GM12878 (cell line): ENCODE measurements around the gene DYNC1LI1. TPM values are rescaled to one million over a fixed set of nuclear protein-coding genes. Genes with fewer than 3 reads are reported as not detected.
A peak's percentile ranks its signal among the peaks of the same experiment; 100 is the strongest.

Source experiments
- ATAC-seq: fragments of 200-7000 bp; cut with Tn5 transposase; 3 replicates; pipeline ENCODE4 v1.9.1; 2020; ENCODE audit warnings: mild to moderate bottlenecking, moderate library complexity
- BruUV-seq: library from RNA; stranded (reverse); fragments of 400-500 nt; replicated peaks from 2 replicates; lab custom pipeline; 2021; lab: Mats Ljungman, UMichigan
- CTCF ChIA-PET: fragments of 300-600 bp; sonication (Branson Sonifier 250); formaldehyde crosslinking; extraction: SDS; loops from one replicate; lab custom pipeline; 2021; ENCODE audit warnings: inconsistent platforms; lab: Yijun Ruan, JAX
- POLR2A ChIA-PET: fragments of 350-600 bp; formaldehyde crosslinking; extraction: SDS; loops from one replicate; lab custom pipeline; 2021; ENCODE audit warnings: inconsistent platforms; lab: Charles Lee
- RAD21 ChIA-PET: fragments of 300-600 bp; sonication (Branson Sonifier 250); formaldehyde crosslinking; loops from one replicate; lab custom pipeline; 2023; ENCODE audit warnings: antibody characterized with exemption; ENCODE audit not compliant: unreplicated experiment; lab: Charles Lee
- SMC1A ChIA-PET: fragments of 300-600 bp; sonication (Branson Sonifier 250); formaldehyde crosslinking; loops from one replicate; lab custom pipeline; 2023; ENCODE audit not compliant: unreplicated experiment, uncharacterized antibody; lab: Charles Lee
- DNase-seq: peaks from one replicate; pipeline ENCODE4 v3.0.0-alpha.2; 2011; ENCODE audit warnings: low read depth, low spot score
- FAIRE-seq: peaks from 3 replicates; lab custom pipeline; 2011; peaks lifted over from hg19 to GRCh38; lab: Jason Lieb, UNC
- H2AFZ ChIP-seq: 2 replicates; pipeline ENCODE4 v1.6.0; 2011; ENCODE audit warnings: low read depth, low read length, control low read depth; ENCODE audit not compliant: control insufficient read depth
- H3K27ac ChIP-seq: 2 replicates; pipeline ENCODE4 v1.5.1; 2011; ENCODE audit warnings: control low read depth; ENCODE audit not compliant: control insufficient read depth, insufficient read depth
- H3K27me3 ChIP-seq, 2 experiments: replicated peaks in 1 of 2; 2 replicates each; pipeline versions ENCODE4 v1.6.0 to v1.6.1; 2011; ENCODE audit warnings: low read length in 1 of 2; ENCODE audit not compliant: control insufficient read depth in 2 of 2, insufficient read depth in 2 of 2
- H3K36me3 ChIP-seq, 2 experiments: 2 replicates each; pipeline ENCODE4 v1.5.1; 2011; ENCODE audit warnings: low read length in 1 of 2; ENCODE audit not compliant: control insufficient read depth in 2 of 2, insufficient read depth in 2 of 2
- H3K4me1 ChIP-seq: 2 replicates; pipeline ENCODE4 v1.6.1; 2011; ENCODE audit warnings: mild to moderate bottlenecking, low read length, moderate library complexity, mixed read lengths; ENCODE audit not compliant: control insufficient read depth, insufficient read depth
- H3K4me2 ChIP-seq: 2 replicates; pipeline ENCODE4 v1.6.0; 2011; ENCODE audit warnings: control low read depth; ENCODE audit not compliant: control insufficient read depth, insufficient read depth
- H3K4me3 ChIP-seq: fragments of 200-600 bp; sonication (generic); 2 replicates; pipeline ENCODE4 v1.5.1; 2016
- H3K79me2 ChIP-seq: 2 replicates; pipeline ENCODE4 v1.6.0; 2011; ENCODE audit warnings: low read length; ENCODE audit not compliant: control insufficient read depth, insufficient read depth
- H3K9ac ChIP-seq: 2 replicates; pipeline ENCODE4 v1.8.0; 2011; ENCODE audit warnings: low read length, control low read depth, mixed read lengths; ENCODE audit not compliant: control insufficient read depth, insufficient read depth
- H3K9me3 ChIP-seq: replicated peaks from 3 replicates; pipeline ENCODE4 v1.5.1; 2011; ENCODE audit warnings: mild to moderate bottlenecking, low read length; ENCODE audit not compliant: control insufficient read depth, insufficient read depth
- H4K20me1 ChIP-seq: 2 replicates; pipeline ENCODE4 v1.6.0; 2011; ENCODE audit not compliant: control insufficient read depth, insufficient read depth
- BHLHE40 ChIP-seq, 2 experiments: fragments of 450-650 bp in 1 of 2; IDR thresholded peaks; 2 replicates each; pipeline ENCODE4 v1.6.1; 2011 to 2017; ENCODE audit warnings: low read depth in 2 of 2, borderline replicate concordance in 1 of 2, improper control_type of control experiment in 1 of 2, low read length in 1 of 2, mild to moderate bottlenecking in 1 of 2
- CBFB ChIP-seq: IDR thresholded peaks from 2 replicates; pipeline ENCODE4 v1.6.1; 2016; ENCODE audit warnings: antibody characterized with exemption, low read depth
- ETV6 ChIP-seq, 2 experiments: fragments of 450-650 bp in 1 of 2; IDR thresholded peaks in 1 of 2; conservative IDR thresholded peaks in 1 of 2; 2 replicates each; pipeline ENCODE4 v1.6.1; 2014; ENCODE audit warnings: antibody characterized with exemption in 1 of 2, borderline replicate concordance in 1 of 2, low read depth in 1 of 2, mild to moderate bottlenecking in 1 of 2, moderate library complexity in 1 of 2
- FOS ChIP-seq: IDR thresholded peaks from 3 replicates; pipeline ENCODE4 v1.6.1; 2011; ENCODE audit warnings: borderline replicate concordance; ENCODE audit not compliant: insufficient read length; ENCODE audit errors: extremely low read depth
- KDM1A ChIP-seq: fragments of 200-600 bp; sonication (generic); IDR thresholded peaks from 2 replicates; pipeline ENCODE4 v1.6.1; 2016; ENCODE audit warnings: borderline replicate concordance
- RAD51 ChIP-seq: fragments of 450-650 bp; IDR thresholded peaks from 2 replicates; pipeline ENCODE4 v1.6.1; 2016; ENCODE audit warnings: moderate library complexity, mild to moderate bottlenecking, inconsistent platforms
- SRF ChIP-seq, 2 experiments: IDR thresholded peaks; 2 replicates each; pipeline ENCODE4 v1.6.1; 2011; ENCODE audit warnings: low read depth in 2 of 2, low read length in 2 of 2, mild to moderate bottlenecking in 1 of 2, moderate library complexity in 1 of 2
- TBL1XR1 ChIP-seq: IDR thresholded peaks from 2 replicates; pipeline ENCODE4 v1.6.1; 2012; ENCODE audit warnings: low read depth, low read length, improper control_type of control experiment
- ZNF384 ChIP-seq: IDR thresholded peaks from 2 replicates; pipeline ENCODE4 v1.6.1; 2012; ENCODE audit warnings: low read depth, mild to moderate bottlenecking, low read length, improper control_type of control experiment, borderline replicate concordance
- ZSCAN29 ChIP-seq: fragments of 450-650 bp; IDR thresholded peaks from 2 replicates; pipeline ENCODE4 v1.6.1; 2017; ENCODE audit warnings: mild to moderate bottlenecking, moderate library complexity
- WGBS: methylation state at CpG from one replicate; pipeline ENCODE4 v1.1.6; 2016; ENCODE audit warnings: low lambda C conversion rate; ENCODE audit not compliant: insufficient replicate concordance, insufficient coverage; ENCODE audit errors: missing lambda C conversion rate; 5-methylcytosine and 5-hydroxymethylcytosine counted together
- in situ Hi-C: fragments of 300-500 bp; cut with MboI; formaldehyde crosslinking; loops from 9 replicates; pipeline ENCODE4 v1.14.3; 2018; ENCODE audit warnings: mixed read lengths
- intact Hi-C: fragments of 100-400 bp; cut with micrococcal nuclease; formaldehyde crosslinking; loops from one replicate; pipeline ENCODE4 v1.14.2; 2022; ENCODE audit not compliant: unreplicated experiment
- polyA plus RNA-seq, 11 experiments: library from polyadenylated mRNA; depleted of rRNA in 4 of 11; unstranded in 6 of 11; stranded (reverse) in 5 of 11; fragments of >200 nt; fragmentation: Nextera tagmentation in 4 of 11; fragmentation: Illumina TruSeq in 1 of 11; extraction: Ambion mirVana in 4 of 11; extraction: Trizol in 1 of 11; gene quantifications; 1 replicate in 1 of 11; 2 replicates in 10 of 11; pipeline versions ENCODE4 v1.2.1 to v1.2.3, GENCODE V29; 2011 to 2016; ENCODE audit warnings: inconsistent platforms in 2 of 11, missing spikeins in 2 of 11, low read depth in 1 of 11
- total RNA-seq, 4 experiments: library from RNA; depleted of rRNA in 3 of 4; stranded (reverse); fragments of >200 nt in 3 of 4; fragmentation: Illumina TruSeq in 1 of 4; extraction: Trizol in 1 of 4; gene quantifications; 2 replicates each; pipeline versions ENCODE4 v1.2.1 to v1.2.3, GENCODE V29; 2013 to 2021

DYNC1LI1 gene
- total and polyA plus RNA-seq, 10 of the 15 experiments (the other 5 are each of a cell fraction or from before 2014, with no cell fraction given) = 11.5 to 51.7 (median 32.0) TPM

- no peak for TF ChIP-seq FOS
- TF ChIP-seq CBFB = no peak
- TF ChIP-seq RAD51 = no peak
- TF ChIP-seq BHLHE40 (IDR thresholded peaks at IDR 0.05; ENCODE audit: borderline replicate concordance in 1 of 2, low read depth in 2 of 2, low read length in 1 of 2) = no peak
These were observed 19.2 kb downstream of the DYNC1LI1 start (continued) for GRCh38 chr3:32551496-32551895.

- Histone ChIP-seq H3K4me2 (no peak overlapping the region), H3K36me3 (no peaks in the 10 kb centered on the region; a peak in 1 of 4 replicates), H4K20me1 (no peaks in the 10 kb centered on the region; the same call in 1 of the 2 replicates), H3K4me1 (peaks cover 29% of the 10 kb centered on the region), H3K27me3 (no peaks in the 10 kb centered on the region), H3K4me3 (no peak overlapping the region), H3K9ac (no peak overlapping the region), H3K27ac (no peak overlapping the region), H2AFZ (no peak overlapping the region), H3K9me3 (no peaks in the 10 kb centered on the region), H3K79me2 (peaks cover 12% of the 10 kb centered on the region)
- RAD21 ChIA-PET = interaction anchor here (0.5 to 1.4 kb wide), 2 partner anchors 18 to 36 kb away, joined by 3 to 5 read pairs; no protein-coding TSS in a partner anchor
- TF ChIP-seq TBL1XR1 (no peak), ETV6 (conservative IDR thresholded peaks at IDR 0.05 in 1 of 2, IDR thresholded peaks at IDR 0.05 in 1 of 2; ENCODE audit: borderline replicate concordance in 1 of 2, low read depth in 1 of 2) (no peak), ZSCAN29 (no peak), ZNF384 (no peak), SRF (IDR thresholded peaks at IDR 0.05; ENCODE audit: low read depth in 2 of 2, low read length in 2 of 2) (no peak), KDM1A (no peak)
- ATAC-seq (peak; percentile 51), FAIRE-seq (no peak), DNase-seq (no peak)
- CTCF ChIA-PET = interaction anchor here (0.6 to 1.0 kb wide), 2 partner anchors 26 to 29 kb away, joined by 3 read pairs; no protein-coding TSS in a partner anchor
- WGBS = 0% methylated on average over 2 of the region's 2 CpGs
- intact Hi-C loops = no loop called here
- BruUV-seq = no TSS peak
- SMC1A ChIA-PET = interaction anchor here (0.7 kb wide), 2 partner anchors 33 to 83 kb away, joined by 3 read pairs; no protein-coding TSS in a partner anchor
- POLR2A ChIA-PET = interaction anchor here (1.0 kb wide), 1 partner anchor 887 kb away, joined by 3 read pairs; no protein-coding TSS in a partner anchor
- in situ Hi-C loops = no loop called here
These were observed 19.6 kb downstream of the DYNC1LI1 start for GRCh38 chr3:32551087-32551486.
